ENCODE measurements around the gene TRIP12.

The TRIP12 gene

DNA sequence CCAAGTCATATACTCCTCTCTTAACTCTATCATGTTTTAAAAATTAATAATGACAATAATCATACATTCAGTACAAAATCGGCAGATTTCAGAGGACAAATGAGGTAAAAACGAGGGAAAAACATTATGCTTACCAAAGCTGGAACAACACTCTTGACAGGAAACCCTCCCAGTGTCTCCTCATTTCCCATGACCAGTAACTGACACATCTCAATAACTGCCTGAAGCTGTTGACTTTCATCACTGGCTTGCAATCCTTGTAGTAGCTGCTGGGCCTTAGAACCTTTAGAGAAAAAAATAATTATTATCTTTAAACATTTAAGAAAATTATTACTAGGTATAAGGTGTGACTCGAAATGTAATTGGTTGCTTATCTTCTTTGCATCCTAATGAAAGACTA is 103.6 kb downstream of the TRIP12 start:
- Histone ChIP-seq H3K4me2 (ENCODE audit: low read depth, low read length, poor library complexity, severe bottlenecking) (no peak overlapping the region), H2AFZ (ENCODE audit: low read length) (no peak overlapping the region), H3K9ac (ENCODE audit: low read depth, low read length, poor library complexity, severe bottlenecking) (no peak overlapping the region), H3K27me3 (ENCODE audit: insufficient read depth, low read length, poor library complexity, severe bottlenecking) (no peaks in the 10 kb centered on the region), H3K9me2 (replicated peaks; ENCODE audit: low read depth, low read length) (no peaks in the 10 kb centered on the region), H3K9me3 (ENCODE audit: insufficient read depth, low read depth, low read length) (no peaks in the 10 kb centered on the region), H3K4me1 (ENCODE audit: insufficient read depth, low read length, poor library complexity, severe bottlenecking) (peaks cover 3% of the 10 kb centered on the region), H3K36me3 (ENCODE audit: insufficient read depth, low read length) (peaks cover 59% of the 10 kb centered on the region; the same call in 1 of the 2 replicates), H4K20me1 (ENCODE audit: insufficient read depth, low read length, poor library complexity, severe bottlenecking) (no peaks in the 10 kb centered on the region), H3F3A (ENCODE audit: low read depth) (no peaks in the 10 kb centered on the region), H3K79me2 (ENCODE audit: insufficient read depth, low read length) (no peaks in the 10 kb centered on the region), H3K4me3 (ENCODE audit: low read length, poor library complexity, severe bottlenecking) (no peak overlapping the region)
- TF ChIP-seq, protein P1, sequence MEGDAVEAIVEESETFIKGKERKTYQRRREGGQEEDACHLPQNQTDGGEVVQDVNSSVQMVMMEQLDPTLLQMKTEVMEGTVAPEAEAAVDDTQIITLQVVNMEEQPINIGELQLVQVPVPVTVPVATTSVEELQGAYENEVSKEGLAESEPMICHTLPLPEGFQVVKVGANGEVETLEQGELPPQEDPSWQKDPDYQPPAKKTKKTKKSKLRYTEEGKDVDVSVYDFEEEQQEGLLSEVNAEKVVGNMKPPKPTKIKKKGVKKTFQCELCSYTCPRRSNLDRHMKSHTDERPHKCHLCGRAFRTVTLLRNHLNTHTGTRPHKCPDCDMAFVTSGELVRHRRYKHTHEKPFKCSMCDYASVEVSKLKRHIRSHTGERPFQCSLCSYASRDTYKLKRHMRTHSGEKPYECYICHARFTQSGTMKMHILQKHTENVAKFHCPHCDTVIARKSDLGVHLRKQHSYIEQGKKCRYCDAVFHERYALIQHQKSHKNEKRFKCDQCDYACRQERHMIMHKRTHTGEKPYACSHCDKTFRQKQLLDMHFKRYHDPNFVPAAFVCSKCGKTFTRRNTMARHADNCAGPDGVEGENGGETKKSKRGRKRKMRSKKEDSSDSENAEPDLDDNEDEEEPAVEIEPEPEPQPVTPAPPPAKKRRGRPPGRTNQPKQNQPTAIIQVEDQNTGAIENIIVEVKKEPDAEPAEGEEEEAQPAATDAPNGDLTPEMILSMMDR (conservative IDR thresholded peaks at IDR 0.05; ENCODE audit: low read length), result no peak
- TF ChIP-seq EZH2phosphoT487 (IDR thresholded peaks at IDR 0.05; ENCODE audit: borderline replicate concordance), result no peak

DNA sequence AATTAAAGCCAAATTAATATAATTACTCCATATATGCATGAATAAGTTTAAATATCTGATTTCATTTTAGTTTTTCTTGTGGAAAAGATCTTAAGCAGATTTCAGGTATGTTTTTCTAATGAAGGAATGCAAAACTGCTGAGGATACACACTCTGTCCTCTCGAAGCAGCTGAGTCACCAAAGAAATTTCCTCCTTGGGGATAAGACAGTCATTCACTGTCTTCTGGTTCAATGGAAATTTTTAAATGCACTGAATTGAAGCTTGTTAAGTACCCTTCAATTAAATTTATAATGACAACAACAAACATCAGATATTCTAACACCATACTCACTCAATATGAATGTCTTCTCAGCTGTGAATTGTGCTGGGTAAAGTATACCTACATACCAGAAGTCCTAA is 106.0 kb downstream of the TRIP12 start:
- no peaks in the 10 kb centered on the region for H3K9me3 ChIP-seq (ENCODE audit: insufficient read depth, low read depth, low read length)

DNA sequence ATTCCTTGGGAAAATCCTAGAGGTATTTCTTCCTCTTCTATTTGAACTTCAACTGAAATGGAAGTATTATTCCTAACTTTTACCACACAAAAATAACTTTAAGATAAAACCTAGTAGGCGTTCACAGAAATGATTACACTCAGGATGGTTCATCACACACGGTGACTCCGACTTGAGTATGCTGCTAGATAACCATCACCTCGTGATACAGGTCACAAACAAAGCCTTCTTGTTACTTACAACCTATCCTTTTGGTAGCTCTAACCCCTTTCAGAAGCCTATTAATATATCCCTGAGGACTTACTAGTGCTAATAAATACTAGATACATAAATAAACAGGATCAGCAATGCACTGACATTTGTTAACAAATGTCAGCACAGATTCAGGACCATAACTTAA is 106.5 kb downstream of the TRIP12 start:
- peaks cover 74% of the 10 kb centered on the region for H3K36me3 ChIP-seq (ENCODE audit: insufficient read depth, low read length)
- H3K27me3 ChIP-seq (ENCODE audit: insufficient read depth, low read length, poor library complexity, severe bottlenecking), result no peaks in the 10 kb centered on the region
- H4K20me1 ChIP-seq (ENCODE audit: insufficient read depth, low read length, poor library complexity, severe bottlenecking), result no peaks in the 10 kb centered on the region
- H3K4me1 ChIP-seq (ENCODE audit: insufficient read depth, low read length, poor library complexity, severe bottlenecking), result peaks cover 3% of the 10 kb centered on the region
- no peaks in the 10 kb centered on the region for H3K9me3 ChIP-seq (ENCODE audit: insufficient read depth, low read depth, low read length)
- TF ChIP-seq EZH2phosphoT487 (IDR thresholded peaks at IDR 0.05; ENCODE audit: borderline replicate concordance), result no peak
- TF ChIP-seq, protein P1 (conservative IDR thresholded peaks at IDR 0.05; ENCODE audit: low read length), result no peak
- no peak overlapping the region for H2AFZ ChIP-seq (ENCODE audit: low read length)
- no peaks in the 10 kb centered on the region for H3F3A ChIP-seq (ENCODE audit: low read depth)
- no peak overlapping the region for H3K4me3 ChIP-seq (ENCODE audit: low read length, poor library complexity, severe bottlenecking)
- no peaks in the 10 kb centered on the region for H3K79me2 ChIP-seq (ENCODE audit: insufficient read depth, low read length)
- no peak overlapping the region for H3K9ac ChIP-seq (ENCODE audit: low read depth, low read length, poor library complexity, severe bottlenecking)
- no peaks in the 10 kb centered on the region for H3K9me2 ChIP-seq (replicated peaks; ENCODE audit: low read depth, low read length)
- no peak overlapping the region for H3K4me2 ChIP-seq (ENCODE audit: low read depth, low read length, poor library complexity, severe bottlenecking)

More for the DNA sequence above, 106.0 kb downstream of the TRIP12 start:
- peaks cover 3% of the 10 kb centered on the region for H3K4me1 ChIP-seq (ENCODE audit: insufficient read depth, low read length, poor library complexity, severe bottlenecking)
- H4K20me1 ChIP-seq (ENCODE audit: insufficient read depth, low read length, poor library complexity, severe bottlenecking), result no peaks in the 10 kb centered on the region
- TF ChIP-seq, protein P1 (conservative IDR thresholded peaks at IDR 0.05; ENCODE audit: low read length), result no peak
- TF ChIP-seq EZH2phosphoT487 (IDR thresholded peaks at IDR 0.05; ENCODE audit: borderline replicate concordance), result no peak
- no peak overlapping the region for H3K9ac ChIP-seq (ENCODE audit: low read depth, low read length, poor library complexity, severe bottlenecking)
- no peaks in the 10 kb centered on the region for H3K79me2 ChIP-seq (ENCODE audit: insufficient read depth, low read length)
- no peaks in the 10 kb centered on the region for H3K9me2 ChIP-seq (replicated peaks; ENCODE audit: low read depth, low read length)
- H3K4me3 ChIP-seq (ENCODE audit: low read length, poor library complexity, severe bottlenecking), result no peak overlapping the region
- H2AFZ ChIP-seq (ENCODE audit: low read length), result no peak overlapping the region
- H3K27me3 ChIP-seq (ENCODE audit: insufficient read depth, low read length, poor library complexity, severe bottlenecking), result no peaks in the 10 kb centered on the region
- no peak overlapping the region for H3K4me2 ChIP-seq (ENCODE audit: low read depth, low read length, poor library complexity, severe bottlenecking)
- H3F3A ChIP-seq (ENCODE audit: low read depth), result no peaks in the 10 kb centered on the region
- peaks cover 69% of the 10 kb centered on the region for H3K36me3 ChIP-seq (ENCODE audit: insufficient read depth, low read length)

Measured in Loucy (cell line).